Measurements from ENCODE around the gene SLC26A1.

- no peak for TF ChIP-seq CTCF (IDR thresholded peaks at IDR 0.05 in 4 of 5, conservative IDR thresholded peaks at IDR 0.05 in 1 of 5)
- TF ChIP-seq POLR2A (IDR thresholded peaks at IDR 0.05) = no peak
Observed at GRCh38 chr4:1003271-1004070, 10.3 kb upstream of the SLC26A1 start.

Data from gastrocnemius medialis (tissue), 4 donors.